HEK293 (cell line): Measurements from ENCODE around the gene ACVR2A.
A peak's percentile ranks its signal among the peaks of the same experiment; 100 is the strongest.

Experiments
- CTCF ChIA-PET: fragments of 350-600 bp; formaldehyde crosslinking; extraction: SDS; loops from one replicate; lab custom pipeline; 2021; ENCODE audit warnings: antibody characterized with exemption; lab: Yijun Ruan, JAX
- POLR2A ChIA-PET: fragments of 300-600 bp; formaldehyde crosslinking; extraction: SDS; loops from one replicate; lab custom pipeline; 2020; ENCODE audit warnings: antibody characterized with exemption, inconsistent platforms; lab: Yijun Ruan, JAX
- H3K27ac ChIP-seq: fragments of 200-500 bp; sonication (Bioruptor generic); 2 replicates; pipeline ENCODE4 v1.5.1; 2014; ENCODE audit warnings: low read depth, low read length, control low read depth, inconsistent platforms; ENCODE audit errors: extremely low read depth
- H3K36me3 ChIP-seq, 2 experiments: fragments of 200-500 bp in 1 of 2; sonication (Bioruptor generic) in 1 of 2; 1 replicate in 1 of 2; 2 replicates in 1 of 2; pipeline ENCODE4 v1.5.1; 2014 to 2017; ENCODE audit warnings: inconsistent platforms in 2 of 2, low read length in 2 of 2; ENCODE audit not compliant: control insufficient read depth in 2 of 2, insufficient read depth in 1 of 2
- H3K4me1 ChIP-seq: fragments of 200-500 bp; sonication (Bioruptor generic); 2 replicates; pipeline ENCODE4 v1.5.1; 2014; ENCODE audit warnings: mild to moderate bottlenecking, low read length, inconsistent platforms; ENCODE audit not compliant: control insufficient read depth, insufficient read depth
- H3K4me3 ChIP-seq: 2 replicates; pipeline ENCODE4 v1.5.1; 2011; ENCODE audit warnings: low read depth, mild to moderate bottlenecking, control low read depth, low read length, moderate library complexity
- H3K9me3 ChIP-seq: fragments of 200-500 bp; sonication (Bioruptor generic); 2 replicates; pipeline ENCODE4 v1.5.1; 2014; ENCODE audit warnings: low read depth, low read length, inconsistent platforms; ENCODE audit not compliant: control insufficient read depth, insufficient read depth
- GFI1B ChIP-seq: fragments of 450-650 bp; formaldehyde crosslinking; IDR thresholded peaks from 2 replicates; pipeline ENCODE4 v1.5.1; 2016; ENCODE audit warnings: missing biosample characterization, missing genetic modification characterization
- GLI4 ChIP-seq: fragments of 450-650 bp; formaldehyde crosslinking; IDR thresholded peaks from 2 replicates; pipeline ENCODE4 v1.5.1; 2016; ENCODE audit warnings: missing biosample characterization, missing genetic modification characterization
- HOXC10 ChIP-seq: sonication (generic); formaldehyde crosslinking; IDR thresholded peaks from 2 replicates; pipeline ENCODE4 v1.8.1; 2023; ENCODE audit warnings: mild to moderate bottlenecking, missing genetic modification reagents
- IKZF3 ChIP-seq: fragments of 450-650 bp; IDR thresholded peaks from 2 replicates; pipeline ENCODE4 v1.5.0; 2018; ENCODE audit warnings: missing biosample characterization, mild to moderate bottlenecking, missing genetic modification characterization, moderate library complexity
- KLF1 ChIP-seq: fragments of 450-650 bp; formaldehyde crosslinking; IDR thresholded peaks from 2 replicates; pipeline ENCODE4 v1.5.1; 2016; ENCODE audit warnings: missing biosample characterization, missing genetic modification characterization
- OVOL3 ChIP-seq: fragments of 450-650 bp; formaldehyde crosslinking; IDR thresholded peaks from 2 replicates; pipeline ENCODE4 v1.5.1; 2016; ENCODE audit warnings: missing biosample characterization, missing genetic modification characterization
- REST ChIP-seq: fragments of 450-650 bp; formaldehyde crosslinking; IDR thresholded peaks from 2 replicates; pipeline ENCODE4 v1.5.1; 2016; ENCODE audit warnings: missing biosample characterization, missing genetic modification characterization
- ZEB2 ChIP-seq: fragments of 450-650 bp; formaldehyde crosslinking; IDR thresholded peaks from 2 replicates; pipeline ENCODE4 v1.5.1; 2016; ENCODE audit warnings: missing biosample characterization, missing genetic modification characterization
- ZNF132 ChIP-seq: fragments of 450-650 bp; formaldehyde crosslinking; IDR thresholded peaks from 2 replicates; pipeline ENCODE4 v1.5.1; 2017; ENCODE audit warnings: missing biosample characterization, missing genetic modification characterization, borderline replicate concordance
- ZNF2 ChIP-seq: fragments of 450-650 bp; formaldehyde crosslinking; IDR thresholded peaks from 2 replicates; pipeline ENCODE4 v1.5.1; 2016; ENCODE audit warnings: missing biosample characterization, missing genetic modification characterization
- ZNF26 ChIP-seq: fragments of 450-650 bp; formaldehyde crosslinking; IDR thresholded peaks from 2 replicates; pipeline ENCODE4 v1.5.1; 2016; ENCODE audit warnings: missing biosample characterization, missing genetic modification characterization
- ZNF292 ChIP-seq: fragments of 450-650 bp; formaldehyde crosslinking; IDR thresholded peaks from 2 replicates; pipeline ENCODE4 v1.5.1; 2016; ENCODE audit warnings: low read depth, missing biosample characterization, missing genetic modification characterization, borderline replicate concordance
- ZNF350 ChIP-seq: fragments of 450-650 bp; formaldehyde crosslinking; IDR thresholded peaks from 2 replicates; pipeline ENCODE4 v1.5.0; 2017; ENCODE audit warnings: missing biosample characterization, mild to moderate bottlenecking, missing genetic modification characterization
- ZNF488 ChIP-seq: fragments of 450-650 bp; formaldehyde crosslinking; IDR thresholded peaks from 2 replicates; pipeline ENCODE4 v1.5.1; 2016; ENCODE audit warnings: missing biosample characterization, missing genetic modification characterization
- ZNF501 ChIP-seq: fragments of 450-650 bp; formaldehyde crosslinking; IDR thresholded peaks from 2 replicates; pipeline ENCODE4 v1.5.1; 2016; ENCODE audit warnings: missing biosample characterization, missing genetic modification characterization
- ZNF521 ChIP-seq: fragments of 450-650 bp; formaldehyde crosslinking; IDR thresholded peaks from 2 replicates; pipeline ENCODE4 v1.5.1; 2017; ENCODE audit warnings: missing biosample characterization, mild to moderate bottlenecking, missing genetic modification characterization
- ZNF549 ChIP-seq: fragments of 450-650 bp; IDR thresholded peaks from 2 replicates; pipeline ENCODE4 v1.5.1; 2018; ENCODE audit warnings: missing biosample characterization, missing genetic modification characterization, mild to moderate bottlenecking, inconsistent platforms, moderate library complexity
- ZNF645 ChIP-seq: fragments of 450-650 bp; formaldehyde crosslinking; IDR thresholded peaks from 2 replicates; pipeline ENCODE4; 2016; ENCODE audit warnings: missing biosample characterization, missing genetic modification characterization
- ZNF660 ChIP-seq: fragments of 450-650 bp; IDR thresholded peaks from 2 replicates; pipeline ENCODE4 v1.5.1; 2018; ENCODE audit warnings: missing biosample characterization, mild to moderate bottlenecking, missing genetic modification characterization
- ZNF670 ChIP-seq: fragments of 450-650 bp; formaldehyde crosslinking; IDR thresholded peaks from 2 replicates; pipeline ENCODE4 v1.5.1; 2016; ENCODE audit warnings: missing biosample characterization, missing genetic modification characterization, low read depth
- ZNF692 ChIP-seq: fragments of 450-650 bp; formaldehyde crosslinking; IDR thresholded peaks from 2 replicates; pipeline ENCODE4 v1.5.1; 2016; ENCODE audit warnings: missing biosample characterization, missing genetic modification characterization
- ZNF843 ChIP-seq: fragments of 450-650 bp; formaldehyde crosslinking; IDR thresholded peaks from 2 replicates; pipeline ENCODE4 v1.5.1; 2016; ENCODE audit warnings: missing biosample characterization, missing genetic modification characterization

The ACVR2A gene

GRCh38 chr2:147945660-147946059, 100.8 kb downstream of the ACVR2A start:
- Histone ChIP-seq H3K4me3 (no peak overlapping the region), H3K27ac (no peak overlapping the region), H3K9me3 (no peaks in the 10 kb centered on the region), H3K4me1 (no peaks in the 10 kb centered on the region), H3K36me3 (peaks cover 14 to 47% of the 10 kb centered on the region in 2 experiments)
- ChIA-PET CTCF (interaction anchor here (0.6 kb wide), 1 partner anchor 281 kb away, joined by 3 read pairs; no protein-coding TSS in a partner anchor), POLR2A (no interaction called here)
- TF ChIP-seq REST (tag by site-specific recombination) (peak; percentile 87), GFI1B (tag by site-specific recombination) (no peak)

- Histone ChIP-seq H3K27ac (no peak overlapping the region), H3K4me3 (no peak overlapping the region), H3K4me1 (no peaks in the 10 kb centered on the region), H3K9me3 (no peaks in the 10 kb centered on the region), H3K36me3 (peaks cover 8 to 38% of the 10 kb centered on the region in 2 experiments)
- POLR2A ChIA-PET = no interaction called here
- CTCF ChIA-PET = no interaction called here
- TF ChIP-seq ZNF2 (tag by site-specific recombination) = no peak
- no peak for TF ChIP-seq IKZF3 (tag by site-specific recombination)
- no peak for TF ChIP-seq ZNF488 (tag by site-specific recombination)
- TF ChIP-seq ZNF350 = no peak
- TF ChIP-seq ZNF501 (tag by site-specific recombination) = no peak
- TF ChIP-seq GLI4 (tag by site-specific recombination) = no peak
- no peak for TF ChIP-seq HOXC10 (CRISPR knock-in tag)
- TF ChIP-seq ZNF521 (tag by site-specific recombination) = no peak
- no peak for TF ChIP-seq ZNF670
- no peak for TF ChIP-seq ZNF660 (tag by site-specific recombination)
- no peak for TF ChIP-seq KLF1 (tag by site-specific recombination)
- TF ChIP-seq ZNF26 (tag by site-specific recombination) = no peak
- TF ChIP-seq ZNF549 (tag by site-specific recombination) = no peak
- TF ChIP-seq ZEB2 (tag by site-specific recombination) = no peak
- TF ChIP-seq ZNF843 = no peak
- no peak for TF ChIP-seq ZNF292 (tag by site-specific recombination)
Measured at GRCh38 chr2:147952118-147952517, 107.3 kb downstream of the ACVR2A start.

GRCh38 chr2:147968571-147968970, 123.7 kb downstream of the ACVR2A start:
- Histone ChIP-seq H3K4me3 (no peak overlapping the region), H3K9me3 (no peaks in the 10 kb centered on the region), H3K36me3 (peaks cover 25 to 41% of the 10 kb centered on the region in 2 experiments), H3K4me1 (no peaks in the 10 kb centered on the region), H3K27ac (no peak overlapping the region)
- POLR2A ChIA-PET = no interaction called here
- CTCF ChIA-PET = no interaction called here
- TF ChIP-seq OVOL3 (tag by site-specific recombination) = no peak
- TF ChIP-seq ZNF645 = no peak
- TF ChIP-seq ZNF132 = no peak
- TF ChIP-seq ZNF692 (tag by site-specific recombination) = no peak
- TF ChIP-seq ZNF660 (tag by site-specific recombination) = no peak
